GM12891 (cell line): ENCODE measurements around the gene RASL12.

Experiments
- POLR2A ChIP-seq: IDR thresholded peaks from 2 replicates; pipeline ENCODE4 v1.6.1; 2011; ENCODE audit warnings: low read depth, low read length, control low read depth
- POLR2AphosphoS5 ChIP-seq: IDR thresholded peaks from 2 replicates; pipeline ENCODE4 v1.6.1; 2011; ENCODE audit warnings: low read depth, low read length, control low read depth
- POU2F2 ChIP-seq: IDR thresholded peaks from 2 replicates; pipeline ENCODE4 v1.6.1; 2011; ENCODE audit warnings: low read depth, mild to moderate bottlenecking, control low read depth, low read length, moderate library complexity
- TAF1 ChIP-seq: IDR thresholded peaks from 2 replicates; pipeline ENCODE4 v1.6.1; 2011; ENCODE audit warnings: low read depth, low read length, control low read depth

- TF ChIP-seq POLR2A = no peak
- TF ChIP-seq POLR2AphosphoS5 = no peak
- no peak for TF ChIP-seq POU2F2
- no peak for TF ChIP-seq TAF1
These were observed 21.5 kb upstream of the RASL12 start for GRCh38 chr15:65089206-65089824.
